OCI-LY3 (cell line): ENCODE results near the gene SCGB1D1.

ENCODE experiments used
- H2AFZ ChIP-seq: fragments of 200-600, 300-600 bp; shearing (Covaris generic); 2 replicates; pipeline ENCODE4 v1.6.0; 2014; ENCODE audit warnings: antibody characterized with exemption, low read depth, low read length
- H3K27ac ChIP-seq: fragments of 200-600, 300-600 bp; sonication (generic); 2 replicates; pipeline ENCODE4 v1.5.1; 2014; ENCODE audit warnings: mild to moderate bottlenecking, low read length, moderate library complexity, mixed read lengths
- H3K27me3 ChIP-seq: fragments of 200-600, 300-600 bp; sonication (generic); 2 replicates; pipeline ENCODE4 v1.6.1; 2014; ENCODE audit warnings: low read depth, low read length, mixed read lengths
- H3K36me3 ChIP-seq: fragments of 200-600, 300-600 bp; sonication (generic); replicated peaks from 2 replicates; pipeline ENCODE3; 2014; ENCODE audit warnings: low read depth, low read length, mixed read lengths
- H3K4me1 ChIP-seq: fragments of 300-600, 200-600 bp; sonication (generic); 2 replicates; pipeline ENCODE4 v1.6.1; 2014; ENCODE audit warnings: low read length, mixed read lengths
- H3K4me2 ChIP-seq: fragments of 200-600, 300-600 bp; sonication (generic); 2 replicates; pipeline ENCODE4 v1.6.1; 2014; ENCODE audit warnings: low read length, mixed read lengths
- H3K4me3 ChIP-seq: fragments of 300-600, 200-600 bp; sonication (generic); 2 replicates; pipeline ENCODE4 v1.5.1; 2014; ENCODE audit warnings: antibody characterized with exemption, mild to moderate bottlenecking, low read length, moderate library complexity
- H3K79me2 ChIP-seq: fragments of 300-600, 200-600 bp; shearing (Covaris generic); 2 replicates; pipeline ENCODE4 v1.6.1; 2014; ENCODE audit warnings: mild to moderate bottlenecking, low read length, mixed read lengths
- H3K9ac ChIP-seq: fragments of 300-600, 200-600 bp; shearing (Covaris generic); 2 replicates; pipeline ENCODE4 v1.6.0; 2014; ENCODE audit warnings: mild to moderate bottlenecking, low read length, moderate library complexity
- H3K9me3 ChIP-seq: fragments of 200-600, 300-600 bp; shearing (Covaris generic); 2 replicates; pipeline ENCODE4 v1.6.1; 2014; ENCODE audit warnings: low read length, mixed read lengths; ENCODE audit not compliant: insufficient read depth
- H4K20me1 ChIP-seq: fragments of 200-600, 300-600 bp; sonication (generic); 2 replicates; pipeline ENCODE4 v1.6.1; 2016; ENCODE audit warnings: low read length, mixed read lengths; ENCODE audit not compliant: insufficient read depth
- EZH2phosphoT487 ChIP-seq: fragments of 200-600 bp; shearing (Covaris generic); IDR thresholded peaks from 2 replicates; pipeline ENCODE4 v1.6.1; 2018; ENCODE audit warnings: antibody characterized with exemption, mixed run types, low read depth
- TF ChIP-seq, protein P1 (sequence below): fragments of 200-600, 300-600 bp; sonication (generic); IDR thresholded peaks from 2 replicates; pipeline ENCODE4 v1.5.1; 2014; ENCODE audit warnings: antibody characterized with exemption, low read length, low read depth

The SCGB1D1 gene

DNA sequence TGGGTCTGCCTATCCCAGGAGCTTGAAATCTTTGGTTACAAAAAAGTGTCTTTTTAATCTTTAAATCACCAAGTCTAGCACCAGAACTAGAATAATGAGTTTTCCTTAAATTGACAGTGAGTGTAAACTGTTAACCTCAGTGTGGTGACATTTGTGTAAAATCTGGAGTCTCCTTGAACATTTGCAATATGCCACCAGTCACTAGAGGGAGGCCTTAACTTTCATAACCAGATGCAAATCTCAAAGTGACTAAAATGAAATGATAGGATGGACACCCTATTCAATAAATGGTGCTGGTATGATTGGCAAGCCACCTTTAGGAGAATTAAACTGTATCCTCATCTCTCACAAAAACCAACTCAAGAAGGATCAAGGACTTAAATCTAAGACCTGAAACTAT lies 43.7 kb downstream of the SCGB1D1 start:
- H3K27ac ChIP-seq: no peak overlapping the region
- no peak overlapping the region for H2AFZ ChIP-seq
- no peaks in the 10 kb centered on the region for H4K20me1 ChIP-seq
- TF ChIP-seq, protein P1, sequence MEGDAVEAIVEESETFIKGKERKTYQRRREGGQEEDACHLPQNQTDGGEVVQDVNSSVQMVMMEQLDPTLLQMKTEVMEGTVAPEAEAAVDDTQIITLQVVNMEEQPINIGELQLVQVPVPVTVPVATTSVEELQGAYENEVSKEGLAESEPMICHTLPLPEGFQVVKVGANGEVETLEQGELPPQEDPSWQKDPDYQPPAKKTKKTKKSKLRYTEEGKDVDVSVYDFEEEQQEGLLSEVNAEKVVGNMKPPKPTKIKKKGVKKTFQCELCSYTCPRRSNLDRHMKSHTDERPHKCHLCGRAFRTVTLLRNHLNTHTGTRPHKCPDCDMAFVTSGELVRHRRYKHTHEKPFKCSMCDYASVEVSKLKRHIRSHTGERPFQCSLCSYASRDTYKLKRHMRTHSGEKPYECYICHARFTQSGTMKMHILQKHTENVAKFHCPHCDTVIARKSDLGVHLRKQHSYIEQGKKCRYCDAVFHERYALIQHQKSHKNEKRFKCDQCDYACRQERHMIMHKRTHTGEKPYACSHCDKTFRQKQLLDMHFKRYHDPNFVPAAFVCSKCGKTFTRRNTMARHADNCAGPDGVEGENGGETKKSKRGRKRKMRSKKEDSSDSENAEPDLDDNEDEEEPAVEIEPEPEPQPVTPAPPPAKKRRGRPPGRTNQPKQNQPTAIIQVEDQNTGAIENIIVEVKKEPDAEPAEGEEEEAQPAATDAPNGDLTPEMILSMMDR: peak; percentile 40
- TF ChIP-seq EZH2phosphoT487: no peak
- H3K4me3 ChIP-seq: no peak overlapping the region
- H3K27me3 ChIP-seq: peaks cover 36% of the 10 kb centered on the region
- H3K4me1 ChIP-seq: no peaks in the 10 kb centered on the region
- H3K4me2 ChIP-seq: no peak overlapping the region
- no peaks in the 10 kb centered on the region for H3K36me3 ChIP-seq
- no peaks in the 10 kb centered on the region for H3K9me3 ChIP-seq
- H3K79me2 ChIP-seq: no peaks in the 10 kb centered on the region
- no peak overlapping the region for H3K9ac ChIP-seq

DNA sequence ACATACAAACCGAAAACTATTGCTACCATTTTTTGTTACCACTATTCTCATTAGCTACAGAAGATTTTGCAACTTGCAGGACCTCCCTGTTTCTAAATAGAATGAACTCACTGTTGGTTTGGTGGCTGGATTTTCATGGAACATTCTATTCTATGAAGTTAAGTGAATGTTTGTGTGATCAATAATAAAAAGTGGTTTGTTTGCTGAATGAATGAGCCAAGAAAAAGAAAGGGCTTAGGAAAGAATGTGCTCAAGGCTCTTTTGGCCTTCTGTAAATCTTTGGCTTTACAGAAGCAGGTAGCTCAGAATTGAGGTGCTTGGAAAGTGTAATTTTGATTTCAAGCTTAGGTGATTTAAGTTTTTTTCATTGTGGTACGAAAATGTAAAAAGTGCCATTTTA lies 46.2 kb downstream of the SCGB1D1 start:
- no peak overlapping the region for H3K4me3 ChIP-seq
- no peak for TF ChIP-seq EZH2phosphoT487
- TF ChIP-seq, protein P1: no peak
- no peaks in the 10 kb centered on the region for H3K36me3 ChIP-seq
- no peaks in the 10 kb centered on the region for H3K9me3 ChIP-seq
- H3K27me3 ChIP-seq: peaks cover 44% of the 10 kb centered on the region
- no peak overlapping the region for H2AFZ ChIP-seq
- no peak overlapping the region for H3K27ac ChIP-seq
- H3K9ac ChIP-seq: no peak overlapping the region
- H3K4me2 ChIP-seq: no peak overlapping the region
- H3K79me2 ChIP-seq: no peaks in the 10 kb centered on the region
- H3K4me1 ChIP-seq: no peaks in the 10 kb centered on the region
- H4K20me1 ChIP-seq: no peaks in the 10 kb centered on the region

DNA sequence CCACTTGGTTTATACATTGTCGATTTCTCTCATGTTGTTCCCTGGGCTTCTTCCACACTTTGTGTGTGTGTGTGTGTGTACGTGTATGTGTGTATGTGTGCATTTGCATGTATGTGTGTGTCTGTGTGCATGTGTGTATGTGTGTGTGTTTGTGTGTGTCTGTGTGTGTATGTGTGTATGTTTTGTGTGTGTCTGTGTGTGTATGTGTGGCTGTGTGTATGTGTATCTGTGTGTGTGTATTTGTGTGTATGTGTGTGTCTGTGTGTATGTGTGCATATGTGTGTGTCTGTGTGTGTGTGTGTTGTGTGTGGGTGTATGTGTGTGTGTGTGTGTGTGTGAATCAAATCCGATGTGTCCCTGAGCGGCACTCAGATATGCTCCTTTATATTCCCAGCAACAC lies 47.5 kb downstream of the SCGB1D1 start:
- H3K9me3 ChIP-seq: no peaks in the 10 kb centered on the region
- no peak overlapping the region for H3K4me3 ChIP-seq
- H3K4me1 ChIP-seq: no peaks in the 10 kb centered on the region
- H2AFZ ChIP-seq: no peak overlapping the region
- H3K36me3 ChIP-seq: no peaks in the 10 kb centered on the region
- TF ChIP-seq, protein P1: no peak
- TF ChIP-seq EZH2phosphoT487: no peak
- no peak overlapping the region for H3K27ac ChIP-seq
- H3K79me2 ChIP-seq: no peaks in the 10 kb centered on the region
- H3K4me2 ChIP-seq: no peak overlapping the region
- H3K27me3 ChIP-seq: peaks cover 55% of the 10 kb centered on the region
- no peak overlapping the region for H3K9ac ChIP-seq
- no peaks in the 10 kb centered on the region for H4K20me1 ChIP-seq

- H3K27me3 ChIP-seq: peaks cover 52% of the 10 kb centered on the region
- H2AFZ ChIP-seq: no peak overlapping the region
- H3K4me3 ChIP-seq: no peak overlapping the region
- H3K9ac ChIP-seq: no peak overlapping the region
- no peaks in the 10 kb centered on the region for H3K36me3 ChIP-seq
- no peaks in the 10 kb centered on the region for H3K79me2 ChIP-seq
- no peaks in the 10 kb centered on the region for H4K20me1 ChIP-seq
- no peaks in the 10 kb centered on the region for H3K9me3 ChIP-seq
- TF ChIP-seq, protein P1: no peak
- TF ChIP-seq EZH2phosphoT487: no peak
- no peaks in the 10 kb centered on the region for H3K4me1 ChIP-seq
- no peak overlapping the region for H3K27ac ChIP-seq
- no peak overlapping the region for H3K4me2 ChIP-seq
Measured at GRCh38 chr11:62238151-62238550, 48.1 kb downstream of the SCGB1D1 start.
